ENCODE data around the gene TBC1D2B. TPM values are rescaled to one million over a fixed set of nuclear protein-coding genes. Genes with fewer than 3 reads are reported as not detected.

TBC1D2B gene
- total and polyA plus RNA-seq, 2 of the 4 experiments (the other 2 are of a cell fraction), result 17.7 to 28.3 TPM

DNA sequence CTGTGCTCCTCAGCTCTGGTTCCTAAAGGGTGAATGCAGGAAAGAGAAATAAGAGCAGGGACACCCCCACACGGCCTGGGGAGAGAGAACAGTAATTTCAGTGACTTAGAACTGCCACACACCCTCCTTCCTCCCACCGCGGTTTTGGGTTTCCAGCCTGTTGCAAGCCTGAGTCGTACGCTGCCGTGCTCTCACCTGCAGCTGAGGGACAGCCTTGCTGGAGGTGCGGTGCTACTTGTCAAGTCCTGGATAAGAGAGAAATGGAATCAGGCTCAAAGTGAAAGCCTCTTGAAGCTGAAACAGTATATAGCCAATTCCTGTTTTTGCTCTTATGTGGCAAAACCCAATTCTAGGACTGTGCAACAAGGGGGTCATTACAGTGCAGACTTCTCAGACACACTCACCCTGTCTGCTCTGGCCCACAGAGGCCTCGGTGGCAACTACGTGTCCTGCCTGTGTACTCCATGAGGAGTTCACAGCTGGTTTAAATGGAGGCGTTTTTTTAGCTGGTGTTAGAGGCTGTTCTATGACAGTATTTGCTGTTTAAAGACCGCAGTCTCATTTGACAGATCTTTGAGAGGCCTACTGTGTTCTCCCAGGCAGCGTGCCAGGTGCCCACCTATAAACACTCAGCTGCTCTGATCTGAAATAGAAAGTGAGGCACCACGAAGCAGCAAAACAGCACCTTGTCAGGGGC is 42.9 kb downstream of the TBC1D2B start:
- intact Hi-C loops (cut with micrococcal nuclease) (loop anchor here (2.0 kb wide), 1 partner anchor 14 kb away; no protein-coding TSS in a partner anchor), in situ Hi-C loops (cut with MboI; ENCODE audit: low sequenced_read_pairs) (no loop called here), dilution Hi-C loops (cut with HindIII; ENCODE audit: low sequenced_read_pairs, unreplicated experiment) (no loop called here)
- Histone ChIP-seq H3K23ac (ENCODE audit: low read depth, low read length) (peak overlapping the region; percentile 39; the same call in 1 of the 2 replicates), H2BK15ac (ENCODE audit: low read depth, low read length) (no peak overlapping the region), H2BK5ac (ENCODE audit: low read depth, low read length, poor library complexity, severe bottlenecking) (no peak overlapping the region), H2BK120ac (ENCODE audit: low read depth, low read length) (no peak overlapping the region), H2AK9ac (replicated peaks; ENCODE audit: low read depth, low read length, poor library complexity) (peak overlapping the region; percentile 75), H4K8ac (ENCODE audit: low read depth in 2 of 2, low read length in 2 of 2) (no peak overlapping the region), H2AFZ (replicated peaks; ENCODE audit: low read length, poor library complexity) (peak overlapping the region; percentile 28), H4K20me1 (ENCODE audit: insufficient read depth, low read length) (peaks cover 50% of the 10 kb centered on the region), H2AK5ac (ENCODE audit: low read depth, low read length) (peak overlapping the region; percentile 40; the same call in 1 of the 2 replicates), H3K18ac (ENCODE audit: low read depth, low read length) (no peak overlapping the region), H3K4me1 (ENCODE audit: control insufficient read depth, insufficient read depth, low read length) (peaks cover 15% of the 10 kb centered on the region), H3K9me1 (ENCODE audit: insufficient read depth, low read length) (peaks cover 25% of the 10 kb centered on the region), H3K56ac (ENCODE audit: extremely low read depth, insufficient read depth, low read length) (no peak overlapping the region), H3K4ac (ENCODE audit: low read depth, low read length) (0 out of 2 replicates have a peak overlapping the region, but pooled peaks have one; percentile 1), H3K27ac (ENCODE audit: insufficient read depth, low read length) (peak overlapping the region; percentile 8; the same call in 1 of the 2 replicates), H3K79me1 (ENCODE audit: low read depth in 1 of 2, low read length in 2 of 2) (peaks cover 14 to 58% of the 10 kb centered on the region in 2 experiments), H4K5ac (ENCODE audit: low read depth, low read length) (no peak overlapping the region), H2BK20ac (ENCODE audit: low read depth, low read length) (no peak overlapping the region), H3K9ac (ENCODE audit: low read depth, low read length) (no peak overlapping the region), H3K27me3 (ENCODE audit: control insufficient read depth, insufficient read depth, low read length) (no peaks in the 10 kb centered on the region), H3K14ac (replicated peaks; ENCODE audit: low read depth, low read length) (0 out of 2 replicates have a peak overlapping the region, but pooled peaks have one; percentile 17), H3K36me3 (ENCODE audit: control insufficient read depth, insufficient read depth, low read length) (peaks cover 28% of the 10 kb centered on the region), H3K9me3 (ENCODE audit: control insufficient read depth, insufficient read depth, low read length) (no peaks in the 10 kb centered on the region), H4K91ac (ENCODE audit: insufficient read depth, low read depth, low read length) (peak overlapping the region; percentile 11; the same call in 1 of the 2 replicates), H3K4me3 (ENCODE audit: insufficient read depth, low read depth, low read length) (no peak overlapping the region), H3K4me2 (ENCODE audit: low read depth, low read length) (peak overlapping the region; percentile 59)
- peak; percentile 38 for DNase-seq
- CTCF ChIA-PET, result interaction anchor here (0.9 kb wide), 1 partner anchor 68 kb away, joined by 3 read pairs; no protein-coding TSS in a partner anchor
- WGBS, 2 experiments (ENCODE audit: extremely low coverage in 2 of 2, insufficient read length in 1 of 2), result 17% methylated on average over 1 of the region's 13 CpGs; no CpG with 5 or more reads in 1 of the 2 experiments
- BruUV-seq (replicated peaks), result no TSS peak
- peak; percentile 41; the same call in 1 of the 2 replicates for ATAC-seq (ENCODE audit: low read depth)
- POLR2A ChIA-PET (ENCODE audit: unreplicated experiment), result no interaction called here
- no peak for TF ChIP-seq NFE2L2 (IDR thresholded peaks at IDR 0.05; ENCODE audit: low read depth, low read length)
- no peak for TF ChIP-seq RFX5 (IDR thresholded peaks at IDR 0.05; ENCODE audit: low read depth, low read length)
- TF ChIP-seq CEBPB (IDR thresholded peaks at IDR 0.05; ENCODE audit: low read depth, low read length), result no peak; the same call in 1 of the 2 replicates
- no peak for TF ChIP-seq RAD21 (IDR thresholded peaks at IDR 0.05; ENCODE audit: low read length)
- no peak for TF ChIP-seq FOS (IDR thresholded peaks at IDR 0.05; ENCODE audit: low read depth, low read length)
- no peak for TF ChIP-seq MXI1 (IDR thresholded peaks at IDR 0.05; ENCODE audit: borderline replicate concordance, low read depth, low read length)
- TF ChIP-seq MAZ (IDR thresholded peaks at IDR 0.05; ENCODE audit: borderline replicate concordance, low read depth, low read length), result no peak
- TF ChIP-seq, protein P1, sequence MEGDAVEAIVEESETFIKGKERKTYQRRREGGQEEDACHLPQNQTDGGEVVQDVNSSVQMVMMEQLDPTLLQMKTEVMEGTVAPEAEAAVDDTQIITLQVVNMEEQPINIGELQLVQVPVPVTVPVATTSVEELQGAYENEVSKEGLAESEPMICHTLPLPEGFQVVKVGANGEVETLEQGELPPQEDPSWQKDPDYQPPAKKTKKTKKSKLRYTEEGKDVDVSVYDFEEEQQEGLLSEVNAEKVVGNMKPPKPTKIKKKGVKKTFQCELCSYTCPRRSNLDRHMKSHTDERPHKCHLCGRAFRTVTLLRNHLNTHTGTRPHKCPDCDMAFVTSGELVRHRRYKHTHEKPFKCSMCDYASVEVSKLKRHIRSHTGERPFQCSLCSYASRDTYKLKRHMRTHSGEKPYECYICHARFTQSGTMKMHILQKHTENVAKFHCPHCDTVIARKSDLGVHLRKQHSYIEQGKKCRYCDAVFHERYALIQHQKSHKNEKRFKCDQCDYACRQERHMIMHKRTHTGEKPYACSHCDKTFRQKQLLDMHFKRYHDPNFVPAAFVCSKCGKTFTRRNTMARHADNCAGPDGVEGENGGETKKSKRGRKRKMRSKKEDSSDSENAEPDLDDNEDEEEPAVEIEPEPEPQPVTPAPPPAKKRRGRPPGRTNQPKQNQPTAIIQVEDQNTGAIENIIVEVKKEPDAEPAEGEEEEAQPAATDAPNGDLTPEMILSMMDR (conservative IDR thresholded peaks at IDR 0.05; ENCODE audit: low read depth, low read length), result no peak
- no peak for TF ChIP-seq RCOR1 (IDR thresholded peaks at IDR 0.05; ENCODE audit: insufficient replicate concordance, low read length)
- TF ChIP-seq MAFK (IDR thresholded peaks at IDR 0.05; ENCODE audit: low read depth, low read length), result no peak
- TF ChIP-seq POLR2A (IDR thresholded peaks at IDR 0.05; ENCODE audit: low read depth, low read length), result no peak
- TF ChIP-seq, protein P2, sequence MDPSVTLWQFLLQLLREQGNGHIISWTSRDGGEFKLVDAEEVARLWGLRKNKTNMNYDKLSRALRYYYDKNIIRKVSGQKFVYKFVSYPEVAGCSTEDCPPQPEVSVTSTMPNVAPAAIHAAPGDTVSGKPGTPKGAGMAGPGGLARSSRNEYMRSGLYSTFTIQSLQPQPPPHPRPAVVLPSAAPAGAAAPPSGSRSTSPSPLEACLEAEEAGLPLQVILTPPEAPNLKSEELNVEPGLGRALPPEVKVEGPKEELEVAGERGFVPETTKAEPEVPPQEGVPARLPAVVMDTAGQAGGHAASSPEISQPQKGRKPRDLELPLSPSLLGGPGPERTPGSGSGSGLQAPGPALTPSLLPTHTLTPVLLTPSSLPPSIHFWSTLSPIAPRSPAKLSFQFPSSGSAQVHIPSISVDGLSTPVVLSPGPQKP (IDR thresholded peaks at IDR 0.05; ENCODE audit: borderline replicate concordance, low read depth, low read length), result no peak
- no peak for TF ChIP-seq CHD1 (IDR thresholded peaks at IDR 0.05; ENCODE audit: low read depth, low read length)
- TF ChIP-seq, protein P3, sequence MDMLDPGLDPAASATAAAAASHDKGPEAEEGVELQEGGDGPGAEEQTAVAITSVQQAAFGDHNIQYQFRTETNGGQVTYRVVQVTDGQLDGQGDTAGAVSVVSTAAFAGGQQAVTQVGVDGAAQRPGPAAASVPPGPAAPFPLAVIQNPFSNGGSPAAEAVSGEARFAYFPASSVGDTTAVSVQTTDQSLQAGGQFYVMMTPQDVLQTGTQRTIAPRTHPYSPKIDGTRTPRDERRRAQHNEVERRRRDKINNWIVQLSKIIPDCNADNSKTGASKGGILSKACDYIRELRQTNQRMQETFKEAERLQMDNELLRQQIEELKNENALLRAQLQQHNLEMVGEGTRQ (IDR thresholded peaks at IDR 0.05; ENCODE audit: low read depth, low read length), result no peak

All from IMR-90 (cell line).